HG02981 (cell line): ENCODE measurements around the gene CCDC192.
"Not testable (repeated sequence)": the region's sequence is repeated elsewhere in the genome, so short reads cannot be mapped to it uniquely, and the experiment has no call there.

Experiments
- ATAC-seq: cut with Tn5 transposase; IDR thresholded peaks from one replicate; pipeline ENCODE4 v1.9.1; 2021; ENCODE audit warnings: mild to moderate bottlenecking, moderate library complexity; ENCODE audit not compliant: unreplicated experiment

Gene CCDC192

GRCh38 chr5:127839496-127840197, 136.5 kb downstream of the CCDC192 start:
- ATAC-seq, result peak; percentile 69

GRCh38 chr5:127840198-127840524, 137.0 kb downstream of the CCDC192 start:
- peak; percentile 78 for ATAC-seq

DNA sequence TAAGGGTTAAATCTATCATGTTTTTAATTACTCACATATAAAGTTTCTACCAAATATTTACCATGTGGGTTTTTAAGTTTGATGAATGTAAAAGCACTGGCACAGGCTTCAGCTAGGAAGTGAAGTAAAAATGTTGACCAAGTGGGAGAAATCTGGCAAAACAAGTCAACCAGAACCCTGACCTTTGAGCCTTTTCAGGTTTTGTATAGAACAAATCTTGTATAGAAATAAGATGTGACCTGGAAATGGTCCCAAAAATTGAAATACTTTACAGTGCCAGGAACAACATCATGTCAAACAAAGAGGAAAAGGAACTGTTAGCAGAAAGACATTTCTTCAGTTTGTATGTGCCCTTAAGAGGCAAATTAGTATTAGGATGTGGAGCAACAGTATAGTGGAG, 137.6 kb downstream of the CCDC192 start:
- no peak for ATAC-seq

DNA sequence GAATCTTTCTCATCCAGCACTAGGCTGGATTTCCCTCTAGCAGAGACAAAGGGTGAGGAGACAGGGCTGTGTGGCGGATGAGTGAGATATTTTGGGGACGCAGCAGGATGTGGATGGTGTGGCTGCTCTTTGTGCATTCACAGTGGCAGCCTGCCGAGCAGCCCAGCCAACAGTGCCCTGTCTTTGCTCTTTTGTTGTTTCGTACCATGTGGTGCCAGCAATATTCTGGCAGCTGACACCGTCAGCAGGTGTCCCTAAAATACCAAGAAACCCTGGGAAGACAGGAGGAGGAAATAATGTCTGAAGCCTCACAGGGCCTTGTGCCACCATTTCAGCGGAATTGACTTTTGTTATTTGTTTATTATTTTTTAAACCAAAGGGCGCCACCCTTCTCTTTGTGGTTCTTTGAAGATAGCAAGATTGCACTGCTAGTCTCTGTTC, 141.4 kb downstream of the CCDC192 start:
- no peak for ATAC-seq

- no peak for ATAC-seq
Observed at GRCh38 chr5:127846884-127847283, 143.7 kb downstream of the CCDC192 start.

GRCh38 chr5:127847641-127848040, 144.4 kb downstream of the CCDC192 start:
- ATAC-seq, result not testable (repeated sequence)

DNA sequence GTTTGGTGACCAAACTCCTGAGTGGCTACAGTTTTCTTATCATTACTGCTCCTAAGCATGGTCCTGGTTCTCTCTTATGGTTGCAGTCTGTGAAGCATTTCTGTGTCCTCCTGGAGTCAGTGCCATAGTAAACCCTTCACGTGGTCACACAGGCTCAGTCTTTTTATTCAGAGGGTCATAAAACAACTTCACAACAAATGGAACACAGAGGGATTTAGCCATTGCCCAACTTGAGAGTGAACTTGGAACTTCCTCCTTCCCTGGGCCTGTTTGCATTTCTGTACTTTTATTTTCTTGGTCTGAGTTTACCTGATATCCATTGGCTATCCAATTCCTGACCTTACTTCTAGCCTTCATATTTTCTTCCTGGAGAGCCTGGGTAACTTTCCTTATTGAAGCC, 144.9 kb downstream of the CCDC192 start:
- no peak for ATAC-seq

DNA sequence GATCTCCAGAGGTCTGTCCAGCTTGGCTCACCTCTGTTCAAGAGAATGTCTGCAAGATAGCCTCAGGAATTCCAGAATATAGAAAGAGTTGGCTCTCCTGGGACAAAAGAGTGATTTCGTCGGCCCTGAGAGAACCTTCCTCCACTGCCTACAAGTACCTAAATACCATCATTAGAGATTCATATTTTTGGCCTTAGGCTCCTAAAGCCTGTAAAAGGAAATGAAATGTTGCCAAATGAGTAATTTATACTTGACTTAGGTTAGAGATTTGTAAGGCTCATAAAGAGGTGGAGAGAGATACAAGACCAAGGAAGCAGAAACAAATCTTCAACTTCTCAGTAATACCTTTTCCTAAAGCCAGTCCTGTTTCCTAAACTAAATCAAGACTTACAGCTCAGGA, 146.2 kb downstream of the CCDC192 start:
- ATAC-seq, result peak; percentile 64

- ATAC-seq, result no peak
Observed at GRCh38 chr5:127849891-127850290, 146.7 kb downstream of the CCDC192 start.

GRCh38 chr5:127851964-127852363, 148.8 kb downstream of the CCDC192 start:
- no peak for ATAC-seq

DNA sequence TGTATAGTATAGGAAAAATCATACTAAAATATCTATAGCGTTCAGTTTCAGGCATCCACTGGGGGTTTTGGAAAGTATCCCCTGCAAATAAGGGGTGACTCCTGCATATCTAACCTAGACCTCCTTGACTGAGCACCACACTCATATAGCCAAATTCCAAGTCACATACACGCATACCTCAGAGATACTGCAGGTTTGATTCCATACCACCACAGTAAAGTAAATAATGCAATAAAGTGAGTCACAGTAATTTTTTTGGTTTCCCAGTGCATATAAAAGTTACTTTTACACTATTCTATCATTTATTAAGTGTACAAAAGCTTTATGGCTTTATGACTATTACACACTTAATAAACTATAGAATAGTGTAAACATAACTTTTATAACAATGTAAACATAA, 151.3 kb downstream of the CCDC192 start:
- ATAC-seq, result no peak

GRCh38 chr5:127856292-127856691, 153.1 kb downstream of the CCDC192 start:
- peak; percentile 94 for ATAC-seq

GRCh38 chr5:127858116-127858784, 155.1 kb downstream of the CCDC192 start:
- no peak for ATAC-seq

DNA sequence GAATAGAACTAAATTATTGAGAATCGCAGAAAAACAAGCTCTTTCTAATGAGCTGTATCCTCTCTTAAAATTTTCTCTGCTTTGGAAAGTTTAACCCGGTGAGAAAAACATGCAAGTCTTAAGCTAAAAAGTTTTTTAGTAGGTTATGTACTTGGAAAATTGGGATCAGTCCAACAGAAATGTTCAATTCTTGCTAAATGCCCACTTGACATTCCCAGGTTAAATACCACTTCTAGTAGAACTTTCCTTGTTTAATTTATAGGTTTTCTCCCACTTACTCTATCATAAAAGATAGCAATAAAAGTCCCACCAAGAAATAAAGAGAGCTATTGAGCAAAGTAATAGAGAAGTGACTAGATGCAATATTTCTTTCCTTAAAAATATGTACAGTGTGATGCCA, 157.1 kb downstream of the CCDC192 start:
- no peak for ATAC-seq

DNA sequence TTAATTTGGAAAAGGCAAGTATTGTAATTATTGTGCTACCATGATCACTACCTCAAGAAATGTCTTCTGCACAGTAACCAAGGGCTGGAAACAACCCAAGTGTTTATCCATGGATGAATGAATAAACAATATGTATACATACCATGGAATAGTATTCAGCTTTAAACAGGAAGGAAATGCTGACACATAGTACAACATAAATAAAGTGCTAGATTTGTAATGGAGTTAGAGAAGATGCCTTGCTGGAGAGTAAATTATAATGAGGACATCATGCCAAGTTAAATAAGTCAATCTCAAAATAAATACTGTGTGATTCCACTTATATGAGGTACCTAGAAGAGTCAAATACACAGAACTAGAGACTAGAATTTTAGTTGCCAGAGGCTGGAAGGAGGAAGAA, 160.0 kb downstream of the CCDC192 start:
- ATAC-seq, result no peak

GRCh38 chr5:127863610-127864395, 160.6 kb downstream of the CCDC192 start:
- ATAC-seq, result no peak

- ATAC-seq, result no peak
Observed at GRCh38 chr5:127864511-127864910, 161.3 kb downstream of the CCDC192 start.

- ATAC-seq, result peak; percentile 65
Observed at GRCh38 chr5:127865273-127865672, 162.1 kb downstream of the CCDC192 start.

DNA sequence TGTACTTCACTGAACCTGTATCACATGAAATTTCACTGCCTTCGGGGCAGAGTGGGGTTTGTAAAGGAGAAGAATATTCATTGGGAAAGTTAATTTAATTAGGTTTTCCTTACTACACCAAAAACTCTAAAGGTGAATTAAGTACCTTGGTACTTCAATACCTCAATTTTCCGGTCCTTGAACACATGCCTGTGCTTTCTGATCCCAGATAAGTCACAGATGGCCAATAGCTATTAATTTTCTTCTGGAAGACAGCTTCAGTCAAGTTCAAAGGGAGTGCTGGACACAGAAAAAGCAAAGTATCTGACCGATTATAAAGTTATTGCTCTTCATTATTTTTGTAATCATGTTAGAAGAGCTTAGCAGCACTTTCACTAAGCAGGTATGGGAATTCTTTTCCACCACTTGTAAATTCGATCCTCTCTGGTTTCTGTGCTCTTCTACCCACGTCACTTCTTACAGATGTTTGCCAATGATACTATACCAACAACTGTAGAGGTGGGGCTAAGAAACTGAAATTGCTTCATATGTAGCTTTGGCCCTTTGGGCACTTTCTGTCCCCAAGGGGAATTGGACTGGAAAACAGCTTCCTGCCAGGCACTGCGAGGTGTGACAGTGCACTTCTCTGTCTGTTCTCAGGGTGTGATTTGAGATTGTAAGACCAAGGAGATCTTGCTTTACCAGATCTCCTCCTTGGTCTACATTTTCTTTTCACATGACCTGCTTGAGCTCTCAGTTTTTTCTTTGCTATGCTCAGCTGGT, 164.0 kb downstream of the CCDC192 start:
- ATAC-seq, result peak; percentile 46

DNA sequence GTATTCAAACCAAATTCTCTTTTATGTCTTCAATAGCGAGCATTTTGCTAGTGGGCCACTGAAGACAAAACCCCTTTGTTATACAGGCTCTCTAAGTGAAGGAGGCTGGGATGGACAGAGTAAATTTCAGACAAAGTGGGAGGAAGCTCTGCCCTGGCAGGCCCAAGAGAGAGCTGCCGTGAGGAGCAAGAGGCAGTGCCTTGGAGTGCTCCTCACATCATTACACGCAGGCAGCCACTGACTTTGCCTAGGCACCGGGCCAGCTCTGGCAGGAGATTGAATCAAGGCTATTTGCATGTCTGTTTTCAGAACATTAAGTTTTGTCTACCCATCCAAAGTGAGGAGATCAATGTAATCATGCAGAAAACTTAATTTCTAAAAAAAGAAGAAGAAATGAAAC, 167.7 kb downstream of the CCDC192 start:
- peak; percentile 44 for ATAC-seq

- ATAC-seq, result no peak
Observed at GRCh38 chr5:127871503-127872153, 168.4 kb downstream of the CCDC192 start.
